OCI-LY7 (cell line): Measurements from ENCODE around the gene BRK1.
"Not testable (repeated sequence)": the region's sequence is repeated elsewhere in the genome, so short reads cannot be mapped to it uniquely, and the experiment has no call there.

Experiments
- CTCF ChIP-seq: fragments of 200-600 bp; sonication (generic); conservative IDR thresholded peaks from 2 replicates; pipeline ENCODE4 v1.5.1; 2014; ENCODE audit warnings: mild to moderate bottlenecking, antibody characterized with exemption, low read length, moderate library complexity, mixed read lengths
- EZH2phosphoT487 ChIP-seq: fragments of 200-600 bp; sonication (generic); IDR thresholded peaks from 2 replicates; pipeline ENCODE4 v1.6.1; 2018; ENCODE audit warnings: low read depth, borderline replicate concordance, mild to moderate bottlenecking, mixed run types, antibody characterized with exemption, low read length, moderate library complexity, mixed read lengths

- TF ChIP-seq CTCF, EZH2phosphoT487: not testable (repeated sequence)
Observed at GRCh38 chr3:10175334-10175733, 59.9 kb downstream of the BRK1 start.
